Measurements from ENCODE around the gene IER5L. TPM values are rescaled to one million over a fixed set of nuclear protein-coding genes. Genes with fewer than 3 reads are reported as not detected.

The IER5L gene
- polyA plus RNA-seq, 1 donor (not counting 4 experiments of a cell fraction or from before 2014, with no cell fraction given) = 2.1 TPM

DNA sequence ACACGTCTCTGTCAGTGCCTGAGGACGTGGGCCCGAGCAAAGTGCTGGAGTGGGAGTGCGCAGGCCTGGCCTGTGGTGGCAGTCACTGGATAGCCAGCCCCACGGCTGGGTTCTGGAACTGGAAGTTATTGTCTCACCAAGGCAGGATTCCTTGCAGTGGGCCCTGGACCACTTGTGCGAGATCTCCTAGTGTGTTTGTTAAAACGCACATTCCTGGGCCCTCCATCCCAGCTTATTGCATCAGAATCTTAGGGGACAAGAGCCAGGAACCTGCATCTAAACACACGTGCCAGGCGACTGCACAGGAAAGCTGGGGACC is 40.0 kb downstream of the IER5L start:
- peaks cover 14 to 21% of the 10 kb centered on the region in 2 experiments for H3K36me3 ChIP-seq (ENCODE audit: control insufficient read depth in 2 of 2, extremely low read depth in 1 of 2, insufficient read depth in 2 of 2, low read length in 2 of 2)
- TF ChIP-seq, protein P1, sequence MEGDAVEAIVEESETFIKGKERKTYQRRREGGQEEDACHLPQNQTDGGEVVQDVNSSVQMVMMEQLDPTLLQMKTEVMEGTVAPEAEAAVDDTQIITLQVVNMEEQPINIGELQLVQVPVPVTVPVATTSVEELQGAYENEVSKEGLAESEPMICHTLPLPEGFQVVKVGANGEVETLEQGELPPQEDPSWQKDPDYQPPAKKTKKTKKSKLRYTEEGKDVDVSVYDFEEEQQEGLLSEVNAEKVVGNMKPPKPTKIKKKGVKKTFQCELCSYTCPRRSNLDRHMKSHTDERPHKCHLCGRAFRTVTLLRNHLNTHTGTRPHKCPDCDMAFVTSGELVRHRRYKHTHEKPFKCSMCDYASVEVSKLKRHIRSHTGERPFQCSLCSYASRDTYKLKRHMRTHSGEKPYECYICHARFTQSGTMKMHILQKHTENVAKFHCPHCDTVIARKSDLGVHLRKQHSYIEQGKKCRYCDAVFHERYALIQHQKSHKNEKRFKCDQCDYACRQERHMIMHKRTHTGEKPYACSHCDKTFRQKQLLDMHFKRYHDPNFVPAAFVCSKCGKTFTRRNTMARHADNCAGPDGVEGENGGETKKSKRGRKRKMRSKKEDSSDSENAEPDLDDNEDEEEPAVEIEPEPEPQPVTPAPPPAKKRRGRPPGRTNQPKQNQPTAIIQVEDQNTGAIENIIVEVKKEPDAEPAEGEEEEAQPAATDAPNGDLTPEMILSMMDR (optimal IDR thresholded peaks at IDR 0.05 in 1 of 3, IDR thresholded peaks at IDR 0.05 in 1 of 3, conservative IDR thresholded peaks at IDR 0.05 in 1 of 3; ENCODE audit: extremely low read depth in 1 of 3, insufficient read depth in 2 of 3, low read length in 3 of 3) = no peak
- TF ChIP-seq EZH2 (IDR thresholded peaks at IDR 0.05; ENCODE audit: low read length) = no peak
- H3K79me2 ChIP-seq (ENCODE audit: control insufficient read depth, insufficient read depth, low read length) = peaks cover 6% of the 10 kb centered on the region
- dilution Hi-C loops (cut with MboI; ENCODE audit: extremely low pct_ligation_motif_present, low sequenced_read_pairs) = no loop called here
- H4K20me1 ChIP-seq (ENCODE audit: control insufficient read depth, extremely low read depth, insufficient read depth, low read length) = no peaks in the 10 kb centered on the region
- H3K4me3 ChIP-seq (ENCODE audit: control insufficient read depth in 2 of 3, extremely low read depth in 1 of 3, insufficient read depth in 2 of 3, low read depth in 1 of 3, low read length in 3 of 3) = no peak overlapping the region
- no peak overlapping the region for H2AFZ ChIP-seq (ENCODE audit: control insufficient read depth, low read length)
- no peaks in the 10 kb centered on the region for H3K9me3 ChIP-seq (ENCODE audit: control insufficient read depth, low read depth, low read length)
- DNase-seq (ENCODE audit: low read depth, low spot score) (no peak), FAIRE-seq (no peak)
- no peak overlapping the region for H3K9ac ChIP-seq (ENCODE audit: control insufficient read depth, extremely low read depth, insufficient read depth, low read length)
- no peaks in the 10 kb centered on the region for H3K27me3 ChIP-seq (ENCODE audit: control insufficient read depth, extremely low read depth, insufficient read depth, low read length)
- no peak overlapping the region for H3K4me2 ChIP-seq (ENCODE audit: control insufficient read depth, extremely low read depth, insufficient read depth, low read depth, low read length)
- peaks cover 2% of the 10 kb centered on the region for H3K9me1 ChIP-seq (ENCODE audit: control insufficient read depth, extremely low read depth, insufficient read depth, low read length)
- H3K27ac ChIP-seq (ENCODE audit: control insufficient read depth, insufficient read depth, low read length) = no peak overlapping the region
- peaks cover 43% of the 10 kb centered on the region for H3K4me1 ChIP-seq (ENCODE audit: control insufficient read depth, extremely low read depth, insufficient read depth, low read length)

DNA sequence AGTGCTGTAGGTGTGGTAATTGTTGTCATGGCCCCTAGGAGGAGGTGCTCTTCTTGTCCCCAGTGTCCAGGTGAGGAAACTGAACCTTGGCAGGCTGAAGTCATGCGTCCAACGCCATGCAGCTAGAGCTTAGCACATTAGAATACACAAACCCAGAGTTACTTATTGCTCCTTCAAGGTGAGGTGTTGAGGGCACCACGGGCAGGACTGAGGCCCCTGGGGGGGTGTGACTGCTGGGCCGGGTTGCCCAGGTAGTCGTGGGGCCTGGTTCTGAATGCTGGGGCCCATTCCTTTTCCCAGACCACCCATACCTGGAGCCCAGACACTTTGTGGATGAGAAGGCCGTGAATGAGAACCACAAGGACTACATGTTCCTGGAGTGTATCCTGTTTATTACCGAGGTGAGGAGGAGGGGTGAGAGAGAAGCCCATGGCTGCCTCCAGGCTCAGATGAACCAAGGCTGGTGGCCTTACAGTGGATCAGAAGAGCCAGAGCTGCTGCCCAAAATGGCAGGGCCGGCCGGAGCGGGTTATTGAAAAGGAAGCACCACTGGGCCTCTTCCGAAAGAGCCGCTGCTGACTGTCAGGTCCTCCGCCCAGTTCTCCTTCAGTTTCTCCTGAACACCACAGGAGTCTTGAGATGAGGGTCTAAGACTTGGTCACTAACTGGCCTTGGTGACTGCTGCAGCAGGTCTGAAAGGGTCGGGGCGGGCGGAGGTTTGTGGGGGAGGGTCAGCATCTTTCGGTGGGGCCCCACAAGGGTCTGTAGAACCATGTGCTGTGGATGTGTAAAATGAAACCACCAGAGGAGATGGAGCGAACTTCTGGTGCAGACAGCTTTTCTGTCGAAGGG is 40.5 kb downstream of the IER5L start:
- dilution Hi-C loops (cut with MboI; ENCODE audit: extremely low pct_ligation_motif_present, low sequenced_read_pairs) = no loop called here
- Histone ChIP-seq H3K27ac (ENCODE audit: control insufficient read depth, insufficient read depth, low read length) (no peak overlapping the region), H3K79me2 (ENCODE audit: control insufficient read depth, insufficient read depth, low read length) (peaks cover 6% of the 10 kb centered on the region), H3K4me3 (ENCODE audit: control insufficient read depth in 2 of 3, extremely low read depth in 1 of 3, insufficient read depth in 2 of 3, low read depth in 1 of 3, low read length in 3 of 3) (no peak overlapping the region), H4K20me1 (ENCODE audit: control insufficient read depth, extremely low read depth, insufficient read depth, low read length) (no peaks in the 10 kb centered on the region), H3K4me2 (ENCODE audit: control insufficient read depth, extremely low read depth, insufficient read depth, low read depth, low read length) (no peak overlapping the region), H3K9me3 (ENCODE audit: control insufficient read depth, low read depth, low read length) (no peaks in the 10 kb centered on the region), H3K36me3 (ENCODE audit: control insufficient read depth in 2 of 2, extremely low read depth in 1 of 2, insufficient read depth in 2 of 2, low read length in 2 of 2) (peaks cover 15% of the 10 kb centered on the region in 2 experiments), H3K27me3 (ENCODE audit: control insufficient read depth, extremely low read depth, insufficient read depth, low read length) (no peaks in the 10 kb centered on the region), H3K9me1 (ENCODE audit: control insufficient read depth, extremely low read depth, insufficient read depth, low read length) (peaks cover 2% of the 10 kb centered on the region), H3K4me1 (ENCODE audit: control insufficient read depth, extremely low read depth, insufficient read depth, low read length) (peaks cover 37% of the 10 kb centered on the region), H2AFZ (ENCODE audit: control insufficient read depth, low read length) (no peak overlapping the region), H3K9ac (ENCODE audit: control insufficient read depth, extremely low read depth, insufficient read depth, low read length) (no peak overlapping the region)
- no peak for FAIRE-seq
- DNase-seq (ENCODE audit: low read depth, low spot score) = no peak
- TF ChIP-seq EZH2 (IDR thresholded peaks at IDR 0.05; ENCODE audit: low read length) = no peak
- TF ChIP-seq, protein P1 (optimal IDR thresholded peaks at IDR 0.05 in 1 of 3, IDR thresholded peaks at IDR 0.05 in 1 of 3, conservative IDR thresholded peaks at IDR 0.05 in 1 of 3; ENCODE audit: extremely low read depth in 1 of 3, insufficient read depth in 2 of 3, low read length in 3 of 3) = no peak
